Suprapubic skin (tissue), 4 donors: ENCODE data around the gene GRM7.

ENCODE experiments used
- EP300 ChIP-seq: sonication (generic); formaldehyde crosslinking; IDR thresholded peaks from one replicate; pipeline ENCODE4 v1.6.1; 2017; ENCODE audit warnings: antibody characterized with exemption
- POLR2A ChIP-seq, 2 donors: fragments of 450-650 bp; IDR thresholded peaks; one replicate each; pipeline ENCODE4 v1.6.1; 2017; ENCODE audit warnings: antibody characterized with exemption in 2 of 2, mild to moderate bottlenecking in 2 of 2, moderate library complexity in 2 of 2
- POLR2AphosphoS5 ChIP-seq, 3 donors: sonication (generic); formaldehyde crosslinking; IDR thresholded peaks; one replicate each; pipeline ENCODE4 v1.6.1; 2017; ENCODE audit warnings: antibody characterized with exemption in 3 of 3
- TF ChIP-seq, protein P1 (sequence below), 2 donors: fragments of 200-600 bp in 1 of 2; fragments of 450-650 bp in 1 of 2; sonication (generic) in 1 of 2; IDR thresholded peaks; one replicate each; pipeline ENCODE4 v1.5.1; 2016 to 2019; ENCODE audit warnings: antibody characterized with exemption in 2 of 2, mild to moderate bottlenecking in 1 of 2, moderate library complexity in 1 of 2

DNA sequence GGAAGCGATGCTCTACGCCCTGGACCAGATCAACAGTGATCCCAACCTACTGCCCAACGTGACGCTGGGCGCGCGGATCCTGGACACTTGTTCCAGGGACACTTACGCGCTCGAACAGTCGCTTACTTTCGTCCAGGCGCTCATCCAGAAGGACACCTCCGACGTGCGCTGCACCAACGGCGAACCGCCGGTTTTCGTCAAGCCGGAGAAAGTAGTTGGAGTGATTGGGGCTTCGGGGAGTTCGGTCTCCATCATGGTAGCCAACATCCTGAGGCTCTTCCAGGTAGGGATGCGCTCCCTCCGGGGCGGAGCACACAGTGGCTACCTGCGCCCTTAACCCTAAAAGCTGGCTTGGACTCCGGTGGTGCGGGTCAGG, 698 bp downstream of the GRM7 start:
- TF ChIP-seq, protein P1, sequence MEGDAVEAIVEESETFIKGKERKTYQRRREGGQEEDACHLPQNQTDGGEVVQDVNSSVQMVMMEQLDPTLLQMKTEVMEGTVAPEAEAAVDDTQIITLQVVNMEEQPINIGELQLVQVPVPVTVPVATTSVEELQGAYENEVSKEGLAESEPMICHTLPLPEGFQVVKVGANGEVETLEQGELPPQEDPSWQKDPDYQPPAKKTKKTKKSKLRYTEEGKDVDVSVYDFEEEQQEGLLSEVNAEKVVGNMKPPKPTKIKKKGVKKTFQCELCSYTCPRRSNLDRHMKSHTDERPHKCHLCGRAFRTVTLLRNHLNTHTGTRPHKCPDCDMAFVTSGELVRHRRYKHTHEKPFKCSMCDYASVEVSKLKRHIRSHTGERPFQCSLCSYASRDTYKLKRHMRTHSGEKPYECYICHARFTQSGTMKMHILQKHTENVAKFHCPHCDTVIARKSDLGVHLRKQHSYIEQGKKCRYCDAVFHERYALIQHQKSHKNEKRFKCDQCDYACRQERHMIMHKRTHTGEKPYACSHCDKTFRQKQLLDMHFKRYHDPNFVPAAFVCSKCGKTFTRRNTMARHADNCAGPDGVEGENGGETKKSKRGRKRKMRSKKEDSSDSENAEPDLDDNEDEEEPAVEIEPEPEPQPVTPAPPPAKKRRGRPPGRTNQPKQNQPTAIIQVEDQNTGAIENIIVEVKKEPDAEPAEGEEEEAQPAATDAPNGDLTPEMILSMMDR (IDR thresholded peaks at IDR 0.05) = no peak
- TF ChIP-seq POLR2AphosphoS5 (IDR thresholded peaks at IDR 0.05) (no peak), POLR2A (IDR thresholded peaks at IDR 0.05) (no peak), EP300 (no peak)
